Effector memory CD4-positive, alpha-beta T cell (primary cell): ENCODE data around the gene BCL7B.
"Not testable (repeated sequence)": the region's sequence is repeated elsewhere in the genome, so short reads cannot be mapped to it uniquely, and the experiment has no call there.

ENCODE experiments used
- DNase-seq, 3 donors: peaks; one replicate each; pipeline ENCODE4 v3.0.0-alpha.2; 2020
- H3K27ac ChIP-seq: 2 replicates; pipeline ENCODE4 v1.7.0; 2013; ENCODE audit warnings: mild to moderate bottlenecking, low read length, moderate library complexity; ENCODE audit not compliant: insufficient read depth, poor library complexity, severe bottlenecking
- H3K27me3 ChIP-seq: replicated peaks from 2 replicates; pipeline ENCODE4 v1.7.0; 2013; ENCODE audit warnings: mild to moderate bottlenecking, low read length; ENCODE audit not compliant: insufficient read depth, control insufficient read depth, poor library complexity, severe bottlenecking
- H3K36me3 ChIP-seq: 2 replicates; pipeline ENCODE4 v1.7.0; 2013; ENCODE audit warnings: mild to moderate bottlenecking, low read length, moderate library complexity; ENCODE audit not compliant: control insufficient read depth, insufficient read depth
- H3K4me1 ChIP-seq: 2 replicates; pipeline ENCODE4 v1.7.0; 2013; ENCODE audit warnings: low read length, mild to moderate bottlenecking; ENCODE audit not compliant: control insufficient read depth, insufficient read depth, poor library complexity, severe bottlenecking
- H3K4me3 ChIP-seq: 2 replicates; pipeline ENCODE4 v1.7.0; 2013; ENCODE audit warnings: low read length, low read depth, mild to moderate bottlenecking; ENCODE audit not compliant: insufficient read depth, poor library complexity, severe bottlenecking
- H3K9me3 ChIP-seq: 2 replicates; pipeline ENCODE4 v1.7.0; 2013; ENCODE audit warnings: mild to moderate bottlenecking, low read length, moderate library complexity; ENCODE audit not compliant: control insufficient read depth

BCL7B gene

GRCh38 chr7:73572767-73573186, 15.3 kb upstream of the BCL7B start:
- H3K36me3 ChIP-seq = peaks cover 61% of the 10 kb centered on the region

GRCh38 chr7:73570977-73571376, 13.5 kb upstream of the BCL7B start:
- no peaks in the 10 kb centered on the region for H3K9me3 ChIP-seq
- no peak overlapping the region for H3K27ac ChIP-seq
- no peak for DNase-seq
- no peak overlapping the region for H3K4me3 ChIP-seq
- H3K27me3 ChIP-seq = no peaks in the 10 kb centered on the region
- H3K4me1 ChIP-seq = no peaks in the 10 kb centered on the region
- peaks cover 61% of the 10 kb centered on the region for H3K36me3 ChIP-seq

More at GRCh38 chr7:73572767-73573186, 15.3 kb upstream of the BCL7B start:
- no peaks in the 10 kb centered on the region for H3K9me3 ChIP-seq
- no peak overlapping the region for H3K4me3 ChIP-seq
- DNase-seq = no peak
- no peaks in the 10 kb centered on the region for H3K27me3 ChIP-seq
- no peak overlapping the region for H3K27ac ChIP-seq
- H3K4me1 ChIP-seq = peaks cover 8% of the 10 kb centered on the region

- no peak overlapping the region for H3K27ac ChIP-seq
- no peaks in the 10 kb centered on the region for H3K27me3 ChIP-seq
- no peak overlapping the region for H3K4me3 ChIP-seq
- H3K4me1 ChIP-seq = no peaks in the 10 kb centered on the region
- DNase-seq = no peak
- H3K9me3 ChIP-seq = no peaks in the 10 kb centered on the region
- H3K36me3 ChIP-seq = peaks cover 61% of the 10 kb centered on the region
Observed at GRCh38 chr7:73570521-73570920, 13.0 kb upstream of the BCL7B start.

- no peaks in the 10 kb centered on the region for H3K9me3 ChIP-seq
- no peak for DNase-seq
- no peaks in the 10 kb centered on the region for H3K27me3 ChIP-seq
- H3K27ac ChIP-seq = no peak overlapping the region
- no peaks in the 10 kb centered on the region for H3K4me1 ChIP-seq
- H3K36me3 ChIP-seq = peaks cover 52% of the 10 kb centered on the region
- H3K4me3 ChIP-seq = no peak overlapping the region
Observed at GRCh38 chr7:73569042-73569608, 11.6 kb upstream of the BCL7B start.

- Histone ChIP-seq H3K36me3 (peaks cover 42% of the 10 kb centered on the region), H3K9me3 (no peaks in the 10 kb centered on the region), H3K27ac (no peak overlapping the region), H3K4me3 (no peak overlapping the region), H3K4me1 (no peaks in the 10 kb centered on the region), H3K27me3 (no peaks in the 10 kb centered on the region)
- no peak for DNase-seq
Observed at GRCh38 chr7:73567846-73568685, 10.6 kb upstream of the BCL7B start.

- H3K4me1 ChIP-seq = no peaks in the 10 kb centered on the region
- no peaks in the 10 kb centered on the region for H3K27me3 ChIP-seq
- H3K27ac ChIP-seq = no peak overlapping the region
- H3K4me3 ChIP-seq = no peak overlapping the region
- DNase-seq = no peak
- H3K9me3 ChIP-seq = no peaks in the 10 kb centered on the region
- peaks cover 32% of the 10 kb centered on the region for H3K36me3 ChIP-seq
Observed at GRCh38 chr7:73567140-73567539, 9.7 kb upstream of the BCL7B start.

- Histone ChIP-seq H3K4me3 (peak overlapping the region; percentile 47), H3K36me3 (peaks cover 28% of the 10 kb centered on the region)
- H3K27ac ChIP-seq, H3K9me3 ChIP-seq, DNase-seq, H3K27me3 ChIP-seq, H3K4me1 ChIP-seq: not testable (repeated sequence)
Observed at GRCh38 chr7:73566431-73566830, 8.9 kb upstream of the BCL7B start.

- DNase-seq = no peak
- H3K27ac ChIP-seq = no peak overlapping the region
- peak overlapping the region; percentile 47 for H3K4me3 ChIP-seq
- H3K4me1 ChIP-seq = no peaks in the 10 kb centered on the region
- H3K27me3 ChIP-seq = no peaks in the 10 kb centered on the region
- H3K36me3 ChIP-seq = peaks cover 21% of the 10 kb centered on the region
- H3K9me3 ChIP-seq = no peaks in the 10 kb centered on the region
Observed at GRCh38 chr7:73565675-73566340, 8.3 kb upstream of the BCL7B start.

GRCh38 chr7:73560109-73560835, 2.8 kb upstream of the BCL7B start:
- Histone ChIP-seq H3K27me3 (no peaks in the 10 kb centered on the region), H3K4me3 (no peak overlapping the region), H3K27ac (no peak overlapping the region), H3K36me3 (no peaks in the 10 kb centered on the region), H3K4me1 (peaks cover 19% of the 10 kb centered on the region), H3K9me3 (no peaks in the 10 kb centered on the region)
- DNase-seq = no peak
